Common myeloid progenitor, CD34-positive (primary cell): Measurements from ENCODE around the gene SMAD7.

Experiments used
- CTCF ChIA-PET: fragments of 350-600 bp; sonication (Branson Sonifier 250); formaldehyde crosslinking; loops from one replicate; lab custom pipeline; 2021; ENCODE audit warnings: antibody characterized with exemption; lab: Charles Lee
- POLR2A ChIA-PET: fragments of 350-600 bp; sonication (Branson Sonifier 250); formaldehyde crosslinking; loops from one replicate; lab custom pipeline; 2021; ENCODE audit warnings: antibody characterized with exemption; lab: Charles Lee
- DNase-seq, 3 donors: peaks; one replicate each; pipeline versions ENCODE4 v3.0.0 to v3.0.0-alpha.2; 2013
- H3K27ac ChIP-seq, 2 experiments: 1 replicate in 1 of 2; 2 replicates in 1 of 2; pipeline ENCODE4 v1.7.0; 2013; ENCODE audit warnings: inconsistent platforms in 2 of 2, low read length in 2 of 2, mild to moderate bottlenecking in 2 of 2, low read depth in 1 of 2, moderate library complexity in 1 of 2; ENCODE audit not compliant: severe bottlenecking in 2 of 2, insufficient read depth in 1 of 2, poor library complexity in 1 of 2
- H3K27me3 ChIP-seq, 5 experiments: replicated peaks in 2 of 5; 1 replicate in 3 of 5; 2 replicates in 2 of 5; pipeline versions ENCODE4 v1.6.1 to v1.7.0; 2013; ENCODE audit warnings: low read length in 4 of 5, mild to moderate bottlenecking in 2 of 5, moderate library complexity in 2 of 5, inconsistent platforms in 1 of 5; ENCODE audit not compliant: insufficient read depth in 5 of 5, control insufficient read depth in 4 of 5
- H3K36me3 ChIP-seq, 4 experiments: 1 replicate in 2 of 4; 2 replicates in 2 of 4; pipeline versions ENCODE4 v1.6.1 to v1.7.0; 2013; ENCODE audit warnings: low read length in 3 of 4, control low read depth in 1 of 4, mild to moderate bottlenecking in 1 of 4; ENCODE audit not compliant: control insufficient read depth in 4 of 4, insufficient read depth in 4 of 4
- H3K4me1 ChIP-seq, 4 experiments: 1 replicate in 3 of 4; 2 replicates in 1 of 4; pipeline versions ENCODE4 v1.6.1 to v1.7.1; 2013; ENCODE audit warnings: low read length in 3 of 4, mild to moderate bottlenecking in 3 of 4, control low read depth in 1 of 4, inconsistent platforms in 1 of 4, moderate library complexity in 1 of 4; ENCODE audit not compliant: control insufficient read depth in 4 of 4, insufficient read depth in 4 of 4; ENCODE audit errors: control extremely low read depth in 1 of 4
- H3K4me3 ChIP-seq, 7 experiments: 1 replicate in 4 of 7; 2 replicates in 3 of 7; pipeline versions ENCODE4 v1.5.1 to v1.7.0; 2013; ENCODE audit warnings: mild to moderate bottlenecking in 7 of 7, low read length in 6 of 7, moderate library complexity in 6 of 7, inconsistent platforms in 2 of 7, low read depth in 2 of 7, control low read depth in 1 of 7; ENCODE audit not compliant: insufficient read depth in 4 of 7, control insufficient read depth in 1 of 7; ENCODE audit errors: extremely low read depth in 1 of 7
- H3K9me3 ChIP-seq, 5 experiments: 1 replicate in 4 of 5; 2 replicates in 1 of 5; pipeline versions ENCODE4 v1.6.1 to v1.7.1; 2013; ENCODE audit warnings: low read length in 4 of 5, mild to moderate bottlenecking in 2 of 5, inconsistent platforms in 1 of 5, low read depth in 1 of 5, moderate library complexity in 1 of 5; ENCODE audit not compliant: control insufficient read depth in 4 of 5, insufficient read depth in 2 of 5; ENCODE audit errors: control extremely low read depth in 1 of 5
- WGBS: methylation state at CpG from one replicate; pipeline ENCODE4 v1.1.5; 2013; ENCODE audit not compliant: insufficient coverage; 5-methylcytosine and 5-hydroxymethylcytosine counted together

SMAD7 gene

DNA sequence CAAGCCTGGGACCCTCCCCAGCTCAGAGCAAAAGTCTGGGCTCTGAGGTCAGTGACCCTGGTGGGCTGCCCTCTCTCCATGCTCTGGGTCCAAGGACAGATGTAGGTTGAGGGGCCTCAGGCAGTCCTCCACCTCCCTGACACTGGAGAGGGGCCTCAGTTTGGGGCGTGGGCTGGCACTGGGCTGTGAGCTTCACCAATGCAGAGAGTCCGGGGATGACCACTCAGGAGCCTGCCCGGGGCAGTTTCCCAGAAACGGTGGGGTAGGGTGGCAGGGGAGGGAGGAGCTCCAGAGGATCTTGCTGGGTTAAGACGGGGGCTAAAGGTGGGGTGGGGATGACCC lies 40.5 kb upstream of the SMAD7 start:
- POLR2A ChIA-PET = interaction anchor here (0.7 kb wide), 1 partner anchor 9 kb away, joined by 3 read pairs; no protein-coding TSS in a partner anchor

DNA sequence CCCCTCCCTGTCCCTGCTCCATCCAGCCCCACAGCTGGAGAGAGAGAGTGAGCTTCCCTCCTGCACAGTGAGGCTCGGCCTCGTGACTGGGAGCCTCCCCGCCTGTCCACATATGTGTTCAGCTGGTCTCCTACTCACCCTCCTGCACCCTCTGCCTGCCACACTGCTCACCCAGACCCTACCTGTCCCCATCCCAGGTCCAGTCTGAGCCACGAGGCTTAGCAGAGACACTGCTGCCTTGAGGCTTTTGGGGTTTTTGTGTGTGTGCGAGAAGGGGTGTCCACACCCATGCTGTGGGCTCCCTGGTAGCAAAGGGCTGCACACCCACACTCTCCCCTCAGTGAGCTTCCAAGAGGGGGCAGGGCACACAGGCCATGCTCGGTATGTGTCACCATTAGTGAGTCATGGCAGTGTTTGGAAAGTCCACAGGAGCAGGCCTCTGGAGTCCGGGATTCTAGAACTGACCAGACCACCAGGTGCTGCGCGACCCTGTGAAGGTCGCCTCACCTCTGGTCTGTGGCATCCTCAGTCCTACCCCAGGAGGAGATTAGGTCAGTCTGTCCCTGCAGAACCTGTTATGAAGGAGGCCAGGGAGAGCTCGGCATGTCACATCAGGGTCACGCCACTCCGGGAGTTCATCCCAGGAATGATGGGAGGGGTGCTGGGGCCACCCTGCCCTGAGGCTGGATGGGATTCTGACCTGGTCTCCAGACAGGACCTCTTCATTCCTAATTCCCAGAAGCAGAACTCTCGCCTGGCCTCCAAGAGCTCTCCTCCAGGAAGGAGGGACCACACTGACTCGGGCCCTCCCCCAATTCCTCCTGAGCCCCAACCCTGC lies 39.9 kb upstream of the SMAD7 start:
- DNase-seq = no peak
- Histone ChIP-seq H3K4me1 (peaks cover 0 to 39% (median 14%) of the 10 kb centered on the region in 4 experiments), H3K4me3 (no peak overlapping the region), H3K27me3 (no peaks in the 10 kb centered on the region), H3K9me3 (no peaks in the 10 kb centered on the region), H3K27ac (no peak overlapping the region), H3K36me3 (no peaks in the 10 kb centered on the region)
- CTCF ChIA-PET = interaction anchor here (0.8 to 1.5 kb wide), 3 partner anchors 31 to 56 kb away, joined by 3 to 5 read pairs (median 4); no protein-coding TSS in a partner anchor
- POLR2A ChIA-PET = no interaction called here
- WGBS = 92% methylated on average over 14 of the region's 15 CpGs

More for the DNA sequence above, 40.5 kb upstream of the SMAD7 start:
- 83% methylated on average over 5 of the region's 5 CpGs for WGBS
- Histone ChIP-seq H3K9me3 (no peaks in the 10 kb centered on the region), H3K4me3 (no peak overlapping the region), H3K27ac (no peak overlapping the region), H3K4me1 (peaks cover 0 to 39% (median 14%) of the 10 kb centered on the region in 4 experiments), H3K36me3 (no peaks in the 10 kb centered on the region), H3K27me3 (no peaks in the 10 kb centered on the region)
- no peak for DNase-seq
- CTCF ChIA-PET = interaction anchor here (0.8 to 1.3 kb wide), 2 partner anchors 39 to 56 kb away, joined by 3 to 5 read pairs; no protein-coding TSS in a partner anchor

DNA sequence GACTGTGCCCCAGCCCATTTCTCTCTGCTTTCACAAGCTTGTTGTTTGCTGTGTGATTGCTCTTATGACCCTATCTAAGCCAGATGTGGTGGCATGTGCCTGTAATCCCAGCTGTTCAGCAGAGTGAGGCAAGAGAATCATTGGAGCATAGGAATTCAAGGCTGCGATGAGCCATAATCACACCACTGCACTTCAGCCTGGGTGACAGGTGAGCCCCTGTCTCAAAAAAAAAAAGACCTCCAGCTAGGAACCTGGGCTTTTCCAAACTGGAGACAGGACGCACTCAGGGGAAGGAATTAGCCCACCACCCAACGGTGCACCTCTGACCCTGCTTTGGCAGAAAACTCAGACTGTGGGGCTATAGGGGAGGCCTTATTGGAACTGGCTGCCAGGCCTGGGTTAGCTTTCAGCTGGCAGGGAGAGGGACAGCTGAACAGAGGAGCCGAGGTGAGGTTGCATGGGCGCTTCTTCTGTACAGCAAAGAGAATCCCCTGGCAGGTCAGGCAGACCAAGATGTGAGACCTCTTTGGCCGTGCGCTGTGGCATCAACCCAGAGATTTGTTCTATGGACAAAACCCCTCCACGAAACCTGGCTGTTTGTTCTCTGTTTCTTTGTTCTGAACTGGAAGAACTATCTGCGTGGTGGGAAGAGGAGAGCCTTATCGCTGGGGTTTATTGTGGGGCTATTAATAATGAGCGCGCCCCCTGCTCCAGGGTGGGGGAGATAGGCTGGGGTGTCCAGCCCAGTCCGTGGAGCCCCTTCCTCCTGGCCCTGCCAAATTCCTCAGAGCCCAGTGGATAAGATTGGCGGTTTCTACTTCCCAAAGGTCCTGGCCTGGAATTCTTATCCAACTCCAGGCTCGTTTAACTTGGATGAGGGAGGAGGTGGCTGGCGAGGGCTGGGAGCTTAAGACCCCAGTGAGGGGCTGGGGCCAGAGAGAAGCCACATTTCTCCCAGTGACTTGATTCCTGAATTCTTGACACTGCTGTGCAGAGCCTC lies 38.8 kb upstream of the SMAD7 start:
- POLR2A ChIA-PET = interaction anchor here (0.6 kb wide), 1 partner anchor 12 kb away, joined by 3 read pairs; no protein-coding TSS in a partner anchor
- CTCF ChIA-PET = interaction anchor here (0.9 to 1.5 kb wide), 4 partner anchors 18 to 172 kb away, joined by 3 to 4 read pairs (median 4); no protein-coding TSS in a partner anchor
- 92% methylated on average over 12 of the region's 16 CpGs for WGBS

DNA sequence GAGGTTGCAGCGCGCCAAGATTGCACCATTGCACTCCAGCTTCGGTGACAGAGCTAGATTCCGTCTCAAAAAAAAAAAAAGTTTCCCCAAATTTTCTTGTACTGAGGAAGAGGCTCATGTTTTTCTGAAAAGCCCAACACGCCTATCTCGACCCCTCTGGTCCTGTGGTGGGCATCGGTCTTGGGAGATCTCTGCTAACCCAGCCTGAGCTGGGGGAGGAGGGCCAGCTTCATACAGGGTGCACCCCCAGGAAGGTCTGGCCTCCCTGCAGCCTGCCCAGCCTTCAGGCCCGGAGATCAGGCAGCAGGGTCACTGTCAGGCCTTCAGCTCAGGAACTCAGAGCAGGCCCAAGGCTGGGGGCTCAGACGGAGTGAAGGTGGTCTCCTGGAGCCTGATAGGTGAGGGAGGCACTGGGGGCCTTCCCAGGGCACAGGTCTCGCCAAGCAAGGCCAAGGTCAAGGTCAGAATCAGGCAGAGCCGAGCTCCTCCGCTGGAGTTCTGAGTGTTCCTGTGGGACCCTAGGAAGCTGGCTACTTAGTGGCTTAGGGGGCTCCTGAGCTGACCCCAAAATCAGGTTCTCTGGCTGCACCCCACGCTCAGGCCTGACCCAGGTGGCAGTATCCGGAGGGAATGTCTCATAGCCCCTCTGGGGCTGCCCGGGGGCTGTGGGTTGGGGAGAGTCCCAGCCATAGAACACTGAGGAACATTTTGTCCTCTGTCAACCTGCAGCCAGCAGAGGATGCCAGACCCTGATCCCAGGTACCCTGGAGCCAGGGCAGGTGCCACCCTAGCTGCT lies 37.9 kb upstream of the SMAD7 start:
- Histone ChIP-seq H3K4me1 (peaks cover 0 to 49% (median 14%) of the 10 kb centered on the region in 4 experiments), H3K27ac (no peak overlapping the region), H3K9me3 (no peaks in the 10 kb centered on the region), H3K36me3 (no peaks in the 10 kb centered on the region), H3K4me3 (no peak overlapping the region), H3K27me3 (no peaks in the 10 kb centered on the region)
- 98% methylated on average over 14 of the region's 15 CpGs for WGBS
- CTCF ChIA-PET = interaction anchor here (0.9 to 1.3 kb wide), 3 partner anchors 17 to 173 kb away, joined by 3 to 4 read pairs (median 3); no protein-coding TSS in a partner anchor
- POLR2A ChIA-PET = interaction anchor here (0.6 kb wide), 1 partner anchor 11 kb away, joined by 3 read pairs; no protein-coding TSS in a partner anchor
- DNase-seq = no peak

More for the DNA sequence above, 38.8 kb upstream of the SMAD7 start:
- Histone ChIP-seq H3K9me3 (no peaks in the 10 kb centered on the region), H3K27ac (no peak overlapping the region), H3K4me3 (no peak overlapping the region), H3K36me3 (no peaks in the 10 kb centered on the region), H3K27me3 (no peaks in the 10 kb centered on the region), H3K4me1 (peaks cover 0 to 43% (median 14%) of the 10 kb centered on the region in 4 experiments)
- DNase-seq = no peak

DNA sequence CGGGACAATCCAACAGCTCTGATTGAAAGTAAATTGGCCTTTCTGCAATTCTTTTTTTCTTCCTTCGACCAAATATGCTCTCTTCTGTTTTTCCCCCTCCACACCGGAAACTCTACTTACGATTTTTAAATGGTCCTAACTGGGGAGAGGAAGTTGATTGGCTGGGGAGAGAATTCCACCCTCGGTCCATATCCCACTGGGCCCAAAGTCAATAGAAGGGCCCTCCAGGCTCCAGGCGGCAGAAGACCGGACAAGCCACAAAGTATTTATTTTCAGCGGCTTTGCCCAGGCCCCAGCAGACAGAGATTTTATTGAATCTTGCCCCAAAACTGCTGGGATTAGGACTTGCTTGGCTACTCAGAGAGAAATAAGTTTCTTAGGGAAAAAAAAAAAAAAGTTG lies 37.1 kb upstream of the SMAD7 start:
- Histone ChIP-seq H3K4me3 (no peak overlapping the region), H3K36me3 (no peaks in the 10 kb centered on the region), H3K27ac (no peak overlapping the region), H3K27me3 (no peaks in the 10 kb centered on the region), H3K9me3 (no peaks in the 10 kb centered on the region), H3K4me1 (peaks cover 0 to 48% (median 14%) of the 10 kb centered on the region in 4 experiments)
- ChIA-PET CTCF (interaction anchor here (0.6 to 2.0 kb wide), 4 partner anchors 17 to 54 kb away, joined by 3 to 4 read pairs (median 4); no protein-coding TSS in a partner anchor), POLR2A (interaction anchor here (0.8 kb wide), 1 partner anchor 36 kb away, joined by 3 read pairs; no protein-coding TSS in a partner anchor)
- 85% methylated on average over 5 of the region's 8 CpGs for WGBS
- no peak for DNase-seq
